SKM-1 (cell line): Measurements from ENCODE around the gene LOX.

Experiments used
- DNase-seq: peaks from one replicate; lab custom pipeline; 2025; ENCODE audit not compliant: unreplicated experiment; lab: John Stamatoyannopoulos, UW

The LOX gene, protein sequence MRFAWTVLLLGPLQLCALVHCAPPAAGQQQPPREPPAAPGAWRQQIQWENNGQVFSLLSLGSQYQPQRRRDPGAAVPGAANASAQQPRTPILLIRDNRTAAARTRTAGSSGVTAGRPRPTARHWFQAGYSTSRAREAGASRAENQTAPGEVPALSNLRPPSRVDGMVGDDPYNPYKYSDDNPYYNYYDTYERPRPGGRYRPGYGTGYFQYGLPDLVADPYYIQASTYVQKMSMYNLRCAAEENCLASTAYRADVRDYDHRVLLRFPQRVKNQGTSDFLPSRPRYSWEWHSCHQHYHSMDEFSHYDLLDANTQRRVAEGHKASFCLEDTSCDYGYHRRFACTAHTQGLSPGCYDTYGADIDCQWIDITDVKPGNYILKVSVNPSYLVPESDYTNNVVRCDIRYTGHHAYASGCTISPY

DNA sequence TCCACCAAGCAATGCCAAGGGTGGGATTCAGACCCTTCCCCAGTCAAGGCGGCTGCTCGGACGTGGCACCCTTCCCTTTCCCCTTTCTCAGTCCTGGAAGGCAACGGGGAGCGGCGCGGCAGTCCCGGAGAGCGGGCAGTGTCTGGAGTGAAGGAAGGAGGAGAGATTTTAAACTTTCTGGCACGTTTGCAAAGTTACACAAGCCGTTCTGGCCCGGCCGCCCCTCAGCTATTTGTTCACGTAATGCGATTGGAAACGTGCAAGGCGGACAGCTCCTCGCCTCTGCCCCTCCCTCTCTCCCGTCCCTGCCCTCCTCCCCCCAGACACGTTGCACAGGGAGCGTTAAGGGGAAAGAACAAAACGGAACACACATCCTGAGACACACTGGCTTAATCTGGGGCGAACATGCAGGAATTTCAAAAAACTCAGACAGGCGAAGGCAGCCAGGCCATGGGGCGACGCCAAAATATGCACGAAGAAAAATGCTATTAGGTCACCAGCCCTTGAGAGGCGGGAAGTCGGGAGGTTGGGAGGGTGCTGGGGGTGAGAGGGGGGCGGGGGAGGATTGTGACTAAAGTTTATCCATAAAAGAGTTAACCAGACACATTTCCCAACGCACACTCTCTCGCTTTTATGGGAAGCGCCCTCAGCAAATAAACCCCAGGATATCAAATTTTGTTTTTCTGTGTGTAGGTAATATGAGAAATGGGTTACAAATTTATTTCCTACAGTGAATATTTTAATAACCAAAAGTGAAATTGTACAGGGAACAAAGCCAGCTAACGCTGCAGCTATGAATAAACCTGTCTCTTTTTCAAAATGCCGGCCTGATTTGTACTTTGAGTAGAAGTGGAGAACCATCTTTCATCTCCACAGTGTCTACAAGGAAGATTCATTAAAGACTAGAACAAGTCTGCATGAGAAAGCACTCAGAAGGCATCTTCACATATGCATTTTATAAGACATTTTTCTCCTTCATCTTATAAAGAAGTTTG, at the start of gene LOX:
LOX (minus strand) TSS at position 144 of the 995 bp plus-strand sequence. CDS start 274 bp downstream, outside the sequence.
- no peak for DNase-seq

DNA sequence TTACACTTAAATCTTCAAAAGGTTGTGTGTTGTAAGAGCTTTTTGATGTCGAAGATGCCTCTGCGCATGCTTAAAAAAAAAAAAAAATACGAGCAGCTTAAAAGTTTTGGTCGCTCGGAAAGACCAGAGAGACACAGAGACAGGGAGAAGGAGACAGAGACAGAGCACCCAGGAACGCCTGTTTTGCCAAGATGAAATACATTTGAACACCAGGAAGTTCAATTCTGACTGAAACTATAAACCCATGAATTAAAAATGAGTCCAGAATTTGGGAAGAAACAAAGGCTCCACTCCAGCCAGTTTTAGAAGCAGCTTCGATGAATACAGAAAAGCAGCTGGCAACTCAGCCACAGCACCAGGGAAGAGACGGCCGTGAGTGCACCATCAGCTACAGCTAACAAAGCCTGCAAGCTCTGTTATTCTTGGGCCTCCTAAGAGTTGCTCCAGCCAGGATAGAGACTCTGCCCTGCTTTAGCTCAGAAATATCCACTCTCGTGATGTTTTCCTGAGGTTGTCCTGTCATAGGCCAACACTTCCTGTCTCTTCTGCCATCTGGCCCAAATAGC, 48.8 kb upstream of the LOX start:
- no peak for DNase-seq

DNA sequence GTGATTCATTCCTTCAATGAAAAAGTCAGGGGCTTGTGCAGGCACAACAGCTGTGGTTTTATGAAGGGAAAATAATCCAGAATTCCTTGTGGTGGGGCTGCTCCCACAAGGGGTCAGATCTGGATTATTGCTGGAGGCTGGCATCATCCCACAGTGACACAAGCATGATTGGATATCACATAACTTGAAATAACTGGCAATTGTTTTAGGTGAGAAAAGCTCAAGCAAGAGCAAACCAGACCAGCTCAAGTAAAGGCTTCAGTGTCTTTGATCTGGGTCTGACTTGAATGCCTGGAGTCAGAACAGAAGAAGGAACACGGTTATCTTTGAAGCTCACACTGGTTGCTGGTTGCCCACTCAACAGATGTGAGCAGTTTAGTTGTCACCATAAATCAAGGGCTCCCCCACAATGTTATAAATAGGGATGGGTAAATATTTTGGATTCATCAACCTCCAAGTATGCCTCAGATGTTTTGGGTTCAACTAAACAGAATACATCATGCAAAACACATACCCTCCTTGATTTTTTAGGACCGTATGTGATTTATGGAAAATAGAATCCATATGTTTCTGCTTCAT, 48.2 kb upstream of the LOX start:
- no peak for DNase-seq

DNA sequence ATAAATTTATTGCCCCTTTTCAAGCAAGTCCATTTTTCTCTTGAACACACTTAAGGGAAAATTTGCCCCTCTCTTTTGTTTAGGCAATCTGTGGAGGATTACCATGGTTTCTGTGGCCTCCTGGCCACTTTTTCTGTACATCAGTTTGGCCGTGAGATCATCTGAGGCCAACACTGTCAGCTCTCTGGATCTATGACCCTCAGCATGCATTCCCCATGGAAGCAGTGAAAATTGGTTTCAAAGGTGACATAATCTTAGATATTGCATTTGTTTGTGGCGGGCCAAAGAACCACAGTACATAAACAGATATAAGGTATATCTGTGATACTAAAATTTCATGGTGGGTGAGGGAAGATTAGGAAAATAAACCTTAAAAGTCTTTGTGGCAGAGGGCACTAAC, 46.7 kb upstream of the LOX start:
- no peak for DNase-seq

DNA sequence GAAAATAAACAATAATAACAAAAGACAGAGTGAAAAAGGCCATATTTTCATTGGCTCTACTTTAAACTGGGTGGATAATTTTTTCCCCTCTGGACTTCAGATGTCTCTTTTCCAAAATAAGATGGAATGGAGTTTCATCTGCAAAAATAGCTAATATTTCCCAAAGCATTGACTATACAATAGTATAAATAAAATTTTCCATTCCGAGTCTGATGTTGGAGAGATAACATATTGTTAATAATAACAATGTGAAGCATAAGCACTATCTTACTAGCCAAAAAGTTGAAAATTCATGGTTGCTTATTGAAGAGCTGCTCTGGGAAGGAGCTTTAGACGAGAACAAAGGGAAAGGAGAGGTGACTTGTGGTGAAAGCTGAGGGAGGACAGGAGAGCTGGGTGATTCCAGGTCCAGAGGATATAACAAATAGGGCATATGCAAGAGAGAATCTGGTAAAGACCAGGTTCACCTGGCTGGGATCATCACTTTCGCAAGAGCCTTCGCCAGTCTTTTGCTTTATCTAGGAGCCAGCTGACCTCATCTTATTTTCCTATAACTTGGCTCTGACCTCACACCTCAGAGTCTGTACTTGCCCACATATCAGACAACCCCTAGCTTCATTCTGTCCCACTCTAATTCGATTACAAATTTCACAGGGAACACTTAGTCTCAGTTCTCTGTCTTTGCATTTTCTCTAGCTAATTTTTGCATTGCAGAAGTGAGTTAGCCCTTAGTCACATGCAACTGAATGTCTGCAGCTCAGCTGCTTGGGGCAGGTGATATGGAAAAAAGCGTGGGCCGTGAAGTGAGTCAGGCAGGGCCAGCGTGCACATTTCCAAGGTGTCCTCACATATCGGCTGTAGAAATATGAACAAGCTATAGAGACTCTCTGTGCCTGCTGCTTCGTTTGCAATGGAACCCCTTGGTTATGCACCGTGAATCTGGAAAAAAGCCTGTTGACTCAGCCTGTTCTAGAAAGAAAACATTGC, 43.7 kb upstream of the LOX start:
- no peak for DNase-seq

DNA sequence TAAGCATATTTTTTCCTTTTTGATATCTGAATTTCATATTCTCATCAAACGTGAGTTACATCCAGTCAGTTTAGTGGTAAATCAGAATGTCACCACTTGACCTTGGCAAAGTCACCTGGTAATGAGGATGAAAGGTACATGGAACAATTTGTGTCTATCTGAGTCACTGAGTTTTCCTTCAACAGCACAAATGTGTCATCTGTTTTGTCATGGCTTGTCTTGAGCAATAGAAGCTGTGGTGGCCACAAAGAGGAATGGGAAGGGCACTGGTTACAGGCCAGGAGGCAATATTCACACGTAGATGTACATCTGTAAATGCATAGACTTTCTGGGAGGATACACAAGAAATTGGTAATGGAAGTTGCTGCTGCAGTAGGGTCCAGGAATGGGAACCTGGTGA, 42.9 kb upstream of the LOX start:
- peak; percentile 23 for DNase-seq

DNA sequence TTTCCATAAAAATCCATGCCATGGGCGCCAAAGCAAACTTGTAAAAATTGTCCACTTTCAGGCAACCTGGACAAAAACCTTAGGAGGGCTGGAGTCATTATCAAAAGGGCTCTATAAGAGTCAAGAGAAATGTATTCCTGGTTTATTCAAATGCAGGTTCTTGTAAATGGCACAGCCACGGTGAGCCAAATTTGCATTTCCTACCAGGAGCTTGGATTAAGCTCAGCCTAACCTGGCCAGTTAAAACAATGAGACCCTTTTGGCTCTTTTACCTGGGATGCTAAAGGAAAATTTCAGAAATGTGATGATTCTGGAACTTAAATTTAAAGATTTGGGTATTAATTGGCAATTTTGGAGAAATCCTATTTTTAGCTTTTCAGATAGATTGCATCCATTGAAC, 42.4 kb upstream of the LOX start:
- no peak for DNase-seq

DNA sequence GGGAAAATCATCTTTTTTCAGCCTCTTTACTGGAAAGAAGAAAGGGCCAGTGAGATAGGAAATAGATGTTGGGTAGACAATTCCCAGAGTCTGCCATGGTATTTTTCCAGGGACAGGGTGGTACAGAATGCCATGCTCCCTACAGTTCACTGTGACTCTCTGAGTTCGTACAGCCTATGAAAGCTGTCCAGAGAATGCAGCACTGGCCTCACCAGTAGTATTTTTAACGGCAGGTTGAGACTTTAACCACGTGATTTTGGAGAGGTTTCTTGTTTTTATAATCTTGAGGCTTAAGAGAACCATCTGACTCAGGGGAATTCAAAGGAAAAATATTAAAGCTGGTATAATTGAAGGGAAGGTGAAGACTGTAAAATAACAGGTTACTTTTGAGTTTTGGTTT, 41.1 kb upstream of the LOX start:
- no peak for DNase-seq

DNA sequence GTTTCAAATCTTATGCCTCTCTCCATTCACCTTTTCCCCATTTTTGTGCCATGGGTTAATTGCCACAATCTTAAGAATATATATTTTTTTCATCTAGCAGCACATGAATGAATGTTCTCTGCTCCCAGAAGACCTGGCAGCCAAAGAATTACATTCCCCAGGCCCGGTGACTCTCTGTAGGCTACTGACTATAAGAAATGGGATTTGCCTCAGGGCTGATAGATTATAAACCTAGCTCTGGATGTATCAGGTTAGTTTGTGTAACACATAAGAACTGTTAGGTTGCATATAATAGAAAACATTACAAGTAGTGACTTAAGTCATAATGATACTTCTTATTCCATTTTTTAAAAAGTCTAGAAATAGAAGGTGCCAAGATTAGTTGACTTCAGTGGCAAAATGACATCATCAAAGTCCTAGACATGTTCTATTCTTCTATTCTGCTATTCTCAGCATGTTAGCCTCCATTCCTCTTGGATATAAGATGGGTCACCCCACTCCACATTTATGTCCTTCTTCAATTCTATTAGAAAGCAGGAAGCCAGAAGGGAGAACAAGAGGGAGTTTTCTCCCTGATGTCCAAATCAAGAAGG, 40.4 kb upstream of the LOX start:
- DNase-seq: no peak

DNA sequence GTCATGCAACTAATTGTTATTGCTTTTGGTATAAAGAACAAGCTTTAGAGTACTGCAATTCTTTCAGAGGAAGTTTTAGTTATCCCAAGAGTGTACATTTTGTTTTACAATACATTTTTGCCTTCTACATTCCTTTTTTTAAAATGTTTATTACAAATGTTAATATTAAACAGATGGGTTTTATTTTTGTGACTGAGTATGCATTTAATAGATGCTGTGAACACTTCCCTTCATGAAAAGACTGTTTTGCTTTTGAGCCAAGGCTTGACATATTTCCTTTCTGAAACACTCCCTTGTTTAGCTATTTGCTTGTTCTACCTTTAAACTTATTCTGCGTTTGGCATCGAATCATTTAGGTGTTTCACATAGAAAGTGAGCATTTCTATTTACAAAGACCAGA, 36.4 kb upstream of the LOX start:
- no peak for DNase-seq

DNA sequence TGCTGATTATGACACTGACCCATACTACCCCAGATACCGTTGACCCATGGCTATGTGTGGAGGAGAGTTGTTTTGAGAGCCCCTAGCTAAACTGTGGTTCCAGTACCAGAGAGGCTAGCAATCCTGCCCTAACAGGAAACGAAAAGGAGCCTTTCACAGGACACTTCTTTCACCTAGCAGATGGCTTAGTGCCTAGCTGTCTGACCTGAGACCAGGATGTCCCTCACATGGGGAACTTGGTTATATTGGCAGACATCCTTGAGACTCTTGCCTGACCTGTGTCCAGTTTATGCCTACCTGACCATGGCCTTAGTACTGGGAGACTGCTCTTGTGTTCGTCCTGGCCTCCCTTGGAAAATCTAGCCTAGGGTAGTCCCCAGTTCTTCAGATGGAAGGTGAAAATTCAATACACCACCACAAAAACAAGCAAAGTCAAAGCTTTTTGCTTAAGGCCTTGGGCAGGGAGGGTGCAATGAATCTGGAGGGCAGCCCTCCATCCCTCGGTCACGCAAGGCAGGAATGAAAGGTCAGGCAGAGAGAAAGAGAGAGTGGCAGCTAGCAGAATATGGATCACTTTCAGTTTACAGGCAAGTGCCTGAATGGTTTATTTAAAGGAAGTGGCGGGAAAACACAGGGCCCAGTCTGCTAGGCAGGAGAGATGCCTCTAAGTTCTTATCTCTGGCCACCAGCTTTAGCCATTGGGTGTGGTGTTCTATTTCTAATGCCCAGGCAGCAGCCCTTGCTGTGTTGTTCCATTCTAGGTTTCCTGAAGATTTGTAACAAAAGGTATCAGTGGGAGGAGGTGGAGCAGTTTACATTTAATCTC, 34.9 kb upstream of the LOX start:
- DNase-seq: no peak

DNA sequence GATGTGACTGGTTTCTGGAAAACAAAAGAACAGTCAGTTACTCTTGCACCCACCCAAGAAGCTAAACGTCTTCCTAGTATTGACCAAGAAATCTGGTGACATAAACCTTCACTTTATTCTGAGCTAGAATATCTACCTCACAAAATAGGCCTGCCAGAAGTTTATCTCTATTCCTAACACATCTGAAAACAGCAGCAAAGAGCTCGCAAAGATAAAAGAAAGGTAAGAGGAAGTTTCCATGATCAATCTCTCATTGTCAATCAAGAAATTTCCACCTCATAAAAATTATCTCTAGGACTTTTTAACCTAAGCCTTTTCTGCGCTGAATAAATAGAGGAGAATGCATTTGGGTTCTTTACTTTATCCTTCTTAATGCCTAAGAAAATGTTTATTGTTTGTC, 34.0 kb upstream of the LOX start:
- DNase-seq: no peak

DNA sequence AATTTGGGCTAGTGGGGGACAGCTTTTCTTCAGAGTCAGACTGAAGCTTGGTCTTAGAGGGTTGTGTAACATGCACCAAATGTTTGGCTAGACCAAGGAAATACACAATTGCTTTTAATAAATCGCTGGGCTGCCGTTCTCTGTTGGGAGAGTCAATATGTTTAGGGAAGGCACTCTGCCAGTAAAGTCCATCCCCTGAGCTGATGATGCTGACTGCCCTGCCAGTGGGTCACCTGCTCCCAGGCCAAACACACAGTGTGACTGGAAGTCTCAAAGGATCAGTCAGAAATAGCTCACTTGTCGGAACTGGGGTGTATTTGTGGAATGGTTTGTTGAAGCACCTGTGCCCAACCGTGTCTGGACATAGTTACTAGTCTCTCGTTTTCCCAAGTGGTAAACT, 33.4 kb upstream of the LOX start:
- no peak for DNase-seq

DNA sequence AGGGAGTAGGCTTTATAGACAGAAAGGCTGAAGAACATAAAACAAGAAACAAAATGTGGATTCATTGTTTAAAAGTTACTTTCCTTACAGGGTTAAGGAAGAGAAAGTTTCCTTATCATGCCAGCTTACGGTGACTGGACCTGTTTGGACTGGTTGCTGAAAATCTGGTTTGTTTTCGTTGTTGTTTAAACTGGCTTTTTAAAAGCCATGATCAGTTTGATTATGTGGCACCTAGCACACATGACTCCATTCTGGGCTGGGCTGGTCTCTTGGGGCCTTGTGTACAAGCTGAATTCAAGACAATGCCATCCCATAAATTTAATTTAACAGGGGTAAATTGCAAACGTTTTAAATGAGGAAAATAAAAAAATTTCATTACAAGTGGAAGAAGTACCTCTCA, 32.9 kb upstream of the LOX start:
- DNase-seq: no peak

DNA sequence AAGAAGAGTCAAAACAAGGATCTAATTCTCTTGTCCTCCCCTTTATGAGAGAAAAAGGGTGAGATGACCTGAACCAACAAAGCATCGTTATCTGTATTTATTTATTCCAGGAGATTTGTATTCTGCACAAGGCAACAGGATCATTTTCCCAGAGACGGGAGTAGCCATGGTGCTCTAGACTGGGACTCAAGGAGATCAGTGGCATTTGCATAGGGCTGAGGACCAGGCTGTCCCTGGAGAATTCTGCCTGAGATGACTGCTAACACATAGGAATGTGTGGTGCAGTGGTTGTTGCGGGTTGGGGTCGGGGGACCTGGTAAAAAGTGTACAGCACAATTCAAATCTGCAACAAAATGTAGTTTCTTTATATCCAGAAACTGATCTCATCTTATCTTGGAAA, 29.0 kb upstream of the LOX start:
- no peak for DNase-seq

DNA sequence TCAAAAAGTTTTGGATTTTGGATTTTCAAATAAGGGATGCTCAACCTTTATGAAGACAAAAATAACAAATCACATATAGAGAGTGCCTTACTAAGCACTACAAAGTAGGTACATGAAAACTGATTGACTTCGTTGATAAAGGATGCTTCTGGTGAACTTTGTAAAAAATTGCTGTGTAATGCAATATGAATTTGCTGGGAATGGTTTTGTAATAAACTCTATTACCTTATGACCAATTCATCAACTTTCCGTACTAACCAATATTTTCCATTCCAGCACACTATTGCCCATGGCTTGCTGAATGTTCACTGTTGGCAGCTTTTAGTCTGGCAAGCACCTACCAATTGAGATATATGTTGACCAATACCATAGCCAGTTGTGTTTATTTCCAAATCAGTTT, 27.9 kb upstream of the LOX start:
- no peak for DNase-seq

DNA sequence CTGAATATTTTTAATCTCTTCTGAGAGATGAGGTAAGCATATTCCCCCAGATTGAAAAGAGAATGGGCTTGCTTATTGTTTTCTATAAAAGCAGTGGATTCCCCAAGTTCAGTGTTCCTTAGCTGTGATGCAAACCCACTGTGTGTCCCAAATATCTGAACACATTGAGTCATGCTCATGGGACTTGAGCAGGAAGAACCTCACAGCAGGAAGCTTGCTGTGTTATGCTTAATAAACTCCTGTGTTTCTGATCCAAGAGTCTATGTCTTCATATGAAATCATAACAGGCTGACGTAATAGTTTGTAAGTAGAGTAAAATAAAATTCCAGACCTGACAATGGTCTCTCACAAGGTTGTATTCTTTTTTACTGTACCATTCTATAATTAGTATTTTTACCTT, 24.8 kb upstream of the LOX start:
- DNase-seq: no peak

DNA sequence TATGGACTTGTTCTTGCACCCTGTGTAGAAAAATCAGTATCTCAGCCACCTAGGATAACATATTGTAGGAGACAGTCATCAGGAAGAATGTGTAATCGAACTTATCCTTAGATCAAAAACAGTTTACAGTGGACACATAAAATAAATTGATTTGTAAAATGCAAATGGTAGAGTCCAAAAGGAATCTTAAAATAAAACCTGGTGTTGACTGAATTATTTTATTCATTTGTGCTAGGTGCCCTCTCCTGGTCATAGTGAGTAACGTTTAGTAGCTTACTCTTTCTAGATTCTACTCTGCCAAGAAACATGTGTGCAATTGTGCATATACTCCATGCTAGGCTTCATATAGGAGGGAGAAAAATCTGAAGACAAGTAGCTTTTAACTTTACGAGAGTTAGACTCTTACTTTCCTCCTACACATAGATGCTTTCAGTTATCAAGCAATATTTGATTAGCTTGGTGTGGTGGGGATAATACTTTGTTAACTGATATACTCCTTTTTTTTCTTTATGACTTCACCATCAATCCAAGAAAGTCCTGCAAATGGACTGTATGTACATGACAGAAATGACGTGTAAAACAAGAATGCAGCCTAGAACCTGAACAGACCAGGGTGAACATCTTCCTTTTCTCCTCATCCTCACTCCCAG, 23.7 kb upstream of the LOX start:
- DNase-seq: peak; percentile 5
